Suprapubic skin (tissue), 4 donors: ENCODE measurements around the gene INO80E. TPM values are rescaled to one million over a fixed set of nuclear protein-coding genes. Genes with fewer than 3 reads are reported as not detected.
A peak's percentile ranks its signal among the peaks of the same experiment; 100 is the strongest.

ENCODE experiments used
- DNase-seq, 2 donors: peaks; one replicate each; pipeline ENCODE4 v3.0.0-alpha.2; 2019; ENCODE audit warnings: low spot score in 2 of 2
- H3K27ac ChIP-seq: fragments of 200-600 bp; sonication (generic); one replicate; pipeline ENCODE4 v1.5.1; 2019
- H3K27me3 ChIP-seq: fragments of 200-600 bp; sonication (generic); one replicate; pipeline ENCODE4 v1.5.1; 2019
- H3K36me3 ChIP-seq: fragments of 200-600 bp; sonication (generic); one replicate; pipeline ENCODE4 v1.5.1; 2019
- H3K4me1 ChIP-seq: fragments of 200-600 bp; sonication (generic); one replicate; pipeline ENCODE4 v1.5.1; 2019
- H3K4me3 ChIP-seq: fragments of 200-600 bp; sonication (generic); one replicate; pipeline ENCODE4 v1.5.1; 2019; ENCODE audit warnings: mild to moderate bottlenecking
- H3K9me3 ChIP-seq: fragments of 200-600 bp; sonication (generic); one replicate; pipeline ENCODE4 v1.5.1; 2019
- EP300 ChIP-seq: sonication (generic); formaldehyde crosslinking; IDR thresholded peaks from one replicate; pipeline ENCODE4 v1.6.1; 2017; ENCODE audit warnings: antibody characterized with exemption
- POLR2A ChIP-seq, 2 donors: fragments of 450-650 bp; IDR thresholded peaks; one replicate each; pipeline ENCODE4 v1.6.1; 2017; ENCODE audit warnings: antibody characterized with exemption in 2 of 2, mild to moderate bottlenecking in 2 of 2, moderate library complexity in 2 of 2
- POLR2AphosphoS5 ChIP-seq, 3 donors: sonication (generic); formaldehyde crosslinking; IDR thresholded peaks; one replicate each; pipeline ENCODE4 v1.6.1; 2017; ENCODE audit warnings: antibody characterized with exemption in 3 of 3
- WGBS: methylation state at CpG from one replicate; pipeline ENCODE4 v1.1.5; 2018; 5-methylcytosine and 5-hydroxymethylcytosine counted together
- total RNA-seq, 4 donors: library from RNA; depleted of rRNA; stranded (reverse); fragments of >200 nt; gene quantifications; one replicate each; pipeline ENCODE4 v1.1.0, GENCODE V29; 2016
- TF ChIP-seq, protein P1 (sequence below), 2 donors: fragments of 200-600 bp in 1 of 2; fragments of 450-650 bp in 1 of 2; sonication (generic) in 1 of 2; IDR thresholded peaks; one replicate each; pipeline ENCODE4 v1.5.1; 2016 to 2019; ENCODE audit warnings: antibody characterized with exemption in 2 of 2, mild to moderate bottlenecking in 1 of 2, moderate library complexity in 1 of 2

The INO80E gene
- total RNA-seq, 4 donors from 2014 or later = 48.2 to 58.7 (median 51.0) TPM

DNA sequence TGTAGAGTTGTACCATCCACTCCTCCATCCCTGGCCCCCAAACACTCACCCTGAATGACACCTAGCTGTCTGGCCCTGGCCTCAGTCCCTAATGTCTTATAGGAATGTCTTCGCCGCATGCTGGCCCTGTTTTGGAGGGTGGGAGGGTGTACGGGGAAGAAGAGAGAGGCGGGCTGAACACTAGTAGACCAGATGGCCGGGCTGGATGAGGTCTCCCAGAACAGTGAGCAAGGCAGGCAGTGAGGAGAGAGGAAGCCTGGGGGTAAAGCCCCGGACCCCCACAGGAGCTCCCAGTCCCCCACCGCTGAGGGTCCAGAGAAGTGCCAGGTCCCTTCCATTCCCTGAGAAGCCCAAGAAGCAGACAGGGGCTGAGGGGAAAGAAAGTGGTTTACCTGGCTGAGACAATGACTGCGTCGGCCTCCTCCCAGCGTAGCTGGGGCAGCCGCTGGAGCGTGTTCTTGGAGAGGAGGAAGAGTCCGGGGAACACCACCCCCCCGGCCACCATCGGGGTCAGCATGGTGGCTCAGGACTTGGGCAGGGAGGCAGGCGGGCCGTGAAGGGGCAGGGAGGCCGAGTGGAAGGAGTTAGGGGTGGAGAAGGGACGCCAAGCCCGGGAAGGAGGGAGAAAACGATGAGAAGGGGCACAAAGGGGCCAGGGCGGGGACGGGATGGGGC lies 34.1 kb downstream of the INO80E start:
- DNase-seq = no peak
- no peak overlapping the region for H3K27ac ChIP-seq
- peaks cover 92% of the 10 kb centered on the region for H3K27me3 ChIP-seq
- no peaks in the 10 kb centered on the region for H3K36me3 ChIP-seq
- TF ChIP-seq POLR2AphosphoS5 (IDR thresholded peaks at IDR 0.05) (no peak), EP300 (no peak), POLR2A (IDR thresholded peaks at IDR 0.05) (no peak)
- H3K4me1 ChIP-seq = peaks cover 8% of the 10 kb centered on the region
- no peak overlapping the region for H3K4me3 ChIP-seq
- WGBS = 31% methylated on average over 23 of the region's 23 CpGs
- no peaks in the 10 kb centered on the region for H3K9me3 ChIP-seq

DNA sequence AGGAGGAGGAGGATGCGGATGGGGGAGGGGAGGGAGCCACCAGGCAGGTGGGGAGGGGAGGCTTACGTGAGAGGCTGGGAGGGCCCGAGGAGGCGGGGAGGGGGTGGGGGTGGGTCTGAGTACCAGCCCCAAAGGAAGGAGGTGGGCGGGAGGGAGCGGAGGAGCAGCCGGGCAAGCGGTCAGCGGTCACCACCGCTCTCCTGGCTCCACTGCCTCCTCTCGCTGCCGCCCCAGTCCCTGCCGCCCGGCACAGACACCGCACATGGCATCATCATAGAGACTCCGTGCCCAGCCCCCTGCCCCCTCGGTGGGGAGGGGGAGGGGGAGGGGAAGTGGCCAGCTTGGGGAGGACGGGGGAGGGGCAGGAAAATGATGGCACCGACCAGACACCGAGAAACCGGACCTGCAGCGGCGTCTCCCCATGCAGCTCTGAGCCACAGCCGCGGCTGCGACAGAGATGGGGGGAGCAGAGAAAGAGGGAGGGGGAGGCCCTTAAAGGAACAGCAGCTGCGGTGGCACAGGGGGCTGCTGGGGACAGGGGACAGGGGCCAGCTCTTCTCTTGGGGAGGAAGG lies 34.9 kb downstream of the INO80E start, which contains the start of gene TLCD3B:
TSS of gene TLCD3B (minus strand) at position 431 of the 573 bp plus-strand sequence. CDS start 744 bp downstream, outside the sequence.
- H3K9me3 ChIP-seq = no peaks in the 10 kb centered on the region
- 4% methylated on average over 24 of the region's 27 CpGs for WGBS
- H3K27ac ChIP-seq = no peak within 1 kb of the TSS
- no peak for DNase-seq
- H3K4me3 ChIP-seq = no peak within 1 kb of the TSS
- peaks cover 8% of the 10 kb centered on the region for H3K4me1 ChIP-seq
- peaks cover 88% of the 10 kb centered on the region for H3K27me3 ChIP-seq
- no peaks in the 10 kb centered on the region for H3K36me3 ChIP-seq
- TF ChIP-seq, protein P1, sequence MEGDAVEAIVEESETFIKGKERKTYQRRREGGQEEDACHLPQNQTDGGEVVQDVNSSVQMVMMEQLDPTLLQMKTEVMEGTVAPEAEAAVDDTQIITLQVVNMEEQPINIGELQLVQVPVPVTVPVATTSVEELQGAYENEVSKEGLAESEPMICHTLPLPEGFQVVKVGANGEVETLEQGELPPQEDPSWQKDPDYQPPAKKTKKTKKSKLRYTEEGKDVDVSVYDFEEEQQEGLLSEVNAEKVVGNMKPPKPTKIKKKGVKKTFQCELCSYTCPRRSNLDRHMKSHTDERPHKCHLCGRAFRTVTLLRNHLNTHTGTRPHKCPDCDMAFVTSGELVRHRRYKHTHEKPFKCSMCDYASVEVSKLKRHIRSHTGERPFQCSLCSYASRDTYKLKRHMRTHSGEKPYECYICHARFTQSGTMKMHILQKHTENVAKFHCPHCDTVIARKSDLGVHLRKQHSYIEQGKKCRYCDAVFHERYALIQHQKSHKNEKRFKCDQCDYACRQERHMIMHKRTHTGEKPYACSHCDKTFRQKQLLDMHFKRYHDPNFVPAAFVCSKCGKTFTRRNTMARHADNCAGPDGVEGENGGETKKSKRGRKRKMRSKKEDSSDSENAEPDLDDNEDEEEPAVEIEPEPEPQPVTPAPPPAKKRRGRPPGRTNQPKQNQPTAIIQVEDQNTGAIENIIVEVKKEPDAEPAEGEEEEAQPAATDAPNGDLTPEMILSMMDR (IDR thresholded peaks at IDR 0.05) = no peak
- no peak for TF ChIP-seq POLR2AphosphoS5 (IDR thresholded peaks at IDR 0.05)
- no peak for TF ChIP-seq POLR2A (IDR thresholded peaks at IDR 0.05)
- TF ChIP-seq EP300 = no peak

DNA sequence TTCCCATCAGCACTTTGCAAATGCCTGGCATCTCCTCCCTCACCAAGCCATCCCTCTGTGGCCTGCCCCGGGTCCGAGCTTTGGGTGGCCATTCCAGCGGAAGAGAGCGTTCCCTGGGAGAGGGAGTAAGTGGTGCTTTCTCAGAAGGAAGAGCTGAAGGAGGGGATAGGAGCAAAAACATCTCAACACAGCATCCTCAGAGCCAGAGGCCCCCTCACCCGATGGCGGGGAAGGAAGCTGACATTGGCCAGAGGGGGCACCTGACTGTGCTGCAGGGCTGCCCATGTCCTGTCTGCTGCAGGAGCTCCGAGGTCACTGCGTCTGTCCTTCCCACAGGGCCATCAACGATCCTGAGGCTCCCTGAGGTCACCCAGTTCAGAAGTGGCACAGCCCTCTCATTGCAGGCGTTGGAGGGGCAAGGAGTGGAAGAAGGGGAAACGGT lies 35.5 kb downstream of the INO80E start:
- H3K4me3 ChIP-seq = no peak overlapping the region
- H3K4me1 ChIP-seq = peaks cover 8% of the 10 kb centered on the region
- H3K36me3 ChIP-seq = no peaks in the 10 kb centered on the region
- no peak for DNase-seq
- no peaks in the 10 kb centered on the region for H3K9me3 ChIP-seq
- peaks cover 82% of the 10 kb centered on the region for H3K27me3 ChIP-seq
- no peak overlapping the region for H3K27ac ChIP-seq
- 19% methylated on average over 5 of the region's 11 CpGs for WGBS
- TF ChIP-seq POLR2AphosphoS5 (IDR thresholded peaks at IDR 0.05) = no peak
- TF ChIP-seq, protein P1 (IDR thresholded peaks at IDR 0.05) = no peak
- TF ChIP-seq POLR2A (IDR thresholded peaks at IDR 0.05) = no peak
- no peak for TF ChIP-seq EP300

DNA sequence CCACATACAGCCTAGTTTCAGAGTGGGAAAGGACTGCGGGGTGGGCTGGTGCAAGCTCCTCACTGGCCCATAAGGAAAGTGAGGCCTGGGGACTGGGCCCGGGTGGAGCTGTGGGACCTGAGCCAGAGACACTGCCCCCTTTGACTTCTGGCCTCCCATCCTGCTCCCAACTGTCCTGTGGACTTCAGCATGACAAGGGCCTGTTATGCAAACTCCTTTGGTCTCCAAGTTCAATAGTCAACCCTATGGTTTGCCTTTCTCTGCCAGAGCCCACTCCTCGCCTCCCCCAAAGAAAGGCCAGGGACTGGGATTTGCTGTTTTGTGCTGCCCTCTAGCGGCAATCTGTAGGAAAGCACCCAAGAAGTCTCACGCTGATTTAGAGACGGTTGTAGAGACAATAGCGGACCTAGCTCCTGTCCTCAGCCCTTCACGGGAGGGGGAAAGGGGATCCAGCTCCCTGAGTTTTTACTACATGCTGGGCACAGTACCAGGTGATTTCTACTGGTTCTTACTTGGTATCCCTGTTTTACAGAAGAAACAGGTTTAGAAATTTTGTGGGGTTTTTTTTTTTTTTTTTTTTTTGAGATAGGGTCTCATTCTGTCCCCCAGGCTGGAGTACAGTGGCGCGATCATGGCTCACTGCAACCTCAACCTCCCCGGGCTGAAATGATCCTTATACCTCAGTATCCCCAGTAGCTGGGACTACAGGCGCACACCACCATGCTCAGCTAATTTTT lies 36.2 kb downstream of the INO80E start:
- no peak overlapping the region for H3K4me3 ChIP-seq
- 28% methylated on average over 12 of the region's 12 CpGs for WGBS
- no peak for DNase-seq
- H3K9me3 ChIP-seq = no peaks in the 10 kb centered on the region
- H3K27me3 ChIP-seq = peaks cover 76% of the 10 kb centered on the region
- TF ChIP-seq POLR2AphosphoS5 (IDR thresholded peaks at IDR 0.05) = no peak
- TF ChIP-seq, protein P1 (IDR thresholded peaks at IDR 0.05) = peak; percentile 22 to 62
- H3K36me3 ChIP-seq = no peaks in the 10 kb centered on the region
- peaks cover 8% of the 10 kb centered on the region for H3K4me1 ChIP-seq
- H3K27ac ChIP-seq = no peak overlapping the region

DNA sequence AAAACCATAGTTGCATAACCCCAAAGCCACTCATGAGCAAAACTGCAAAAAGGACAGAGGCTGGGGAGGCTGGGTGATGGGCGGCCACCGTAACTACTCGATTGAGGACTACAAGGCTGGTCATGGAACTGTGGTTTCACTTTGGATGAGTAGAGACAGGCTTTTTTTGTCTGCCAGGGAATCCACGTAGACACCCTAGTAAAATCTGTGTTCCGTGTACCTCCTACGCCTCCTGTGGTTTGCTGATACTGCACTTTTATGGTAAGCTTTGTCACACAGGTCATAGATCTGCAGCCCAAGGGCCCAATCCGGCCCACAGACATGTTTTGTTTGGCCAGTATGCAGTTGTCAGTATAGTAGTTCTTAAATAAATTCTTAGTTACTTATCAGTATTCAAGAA lies 37.2 kb downstream of the INO80E start:
- peaks cover 68% of the 10 kb centered on the region for H3K27me3 ChIP-seq
- WGBS = 77% methylated on average over 7 of the region's 7 CpGs
- H3K4me1 ChIP-seq = peaks cover 8% of the 10 kb centered on the region
- H3K4me3 ChIP-seq = no peak overlapping the region
- TF ChIP-seq POLR2A (IDR thresholded peaks at IDR 0.05) = no peak
- TF ChIP-seq POLR2AphosphoS5 (IDR thresholded peaks at IDR 0.05) = no peak
- TF ChIP-seq EP300 = no peak
- TF ChIP-seq, protein P1 (IDR thresholded peaks at IDR 0.05) = no peak
- H3K36me3 ChIP-seq = no peaks in the 10 kb centered on the region
- no peak overlapping the region for H3K27ac ChIP-seq
- DNase-seq = no peak
- no peaks in the 10 kb centered on the region for H3K9me3 ChIP-seq
